ENCODE results near the gene PIP4K2A. TPM values are rescaled to one million over a fixed set of nuclear protein-coding genes. Genes with fewer than 3 reads are reported as not detected.

PIP4K2A gene
- total and polyA plus RNA-seq, 2 donors (not counting 3 experiments of a cell fraction or from before 2014, with no cell fraction given): 11.8 to 32.6 TPM

DNA sequence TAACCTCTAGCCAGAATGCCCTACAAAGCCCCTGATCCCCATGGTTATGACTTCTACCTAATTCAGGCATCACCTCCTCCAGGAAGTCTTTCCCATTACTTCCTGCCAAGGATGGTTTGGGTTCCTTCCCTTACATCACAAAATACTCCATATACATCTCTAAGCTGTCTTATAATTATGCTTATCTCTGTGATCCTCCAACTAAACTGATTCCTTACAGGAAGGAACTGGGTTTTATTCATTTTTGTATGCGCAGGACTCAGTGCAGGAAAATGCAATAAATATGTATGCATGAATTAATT lies 41.3 kb downstream of the PIP4K2A start:
- FAIRE-seq: no peak
- no peaks in the 10 kb centered on the region for H3K27me3 ChIP-seq (ENCODE audit: control insufficient read depth in 2 of 2, insufficient read depth in 2 of 2, low read length in 2 of 2)
- no peaks in the 10 kb centered on the region for H3K36me3 ChIP-seq (ENCODE audit: control insufficient read depth in 2 of 2, extremely low read depth in 1 of 2, insufficient read depth in 2 of 2, low read length in 2 of 2)
- intact Hi-C loops (cut with micrococcal nuclease): no loop called here
- DNase-seq (ENCODE audit: low read depth, low spot score): no peak
- H4K20me1 ChIP-seq (replicated peaks; ENCODE audit: control insufficient read depth, extremely low read depth, insufficient read depth, low read length): peaks cover 17% of the 10 kb centered on the region
- no peak for TF ChIP-seq GATA2 (IDR thresholded peaks at IDR 0.05; ENCODE audit: insufficient read depth, insufficient read length, low read depth, low read length)
- no peak for TF ChIP-seq MAX (IDR thresholded peaks at IDR 0.05; ENCODE audit: insufficient read depth, insufficient read length)
- no peak overlapping the region for H2AFZ ChIP-seq (ENCODE audit: low read depth, low read length)
- H3K9ac ChIP-seq (replicated peaks; ENCODE audit: extremely low read depth, insufficient read depth, low read length): no peak overlapping the region
- no TSS peak for BruUV-seq (replicated peaks)
- H3K9me1 ChIP-seq (replicated peaks; ENCODE audit: control insufficient read depth, extremely low read depth, insufficient read depth, low read length): no peaks in the 10 kb centered on the region
- ChIA-PET POLR2A (no interaction called here), CTCF (interaction anchor here (1.4 kb wide), 1 partner anchor 77 kb away, joined by 3 read pairs; no protein-coding TSS in a partner anchor)
- H3K4me3 ChIP-seq (replicated peaks in 1 of 3; ENCODE audit: insufficient read depth in 1 of 3, low read depth in 1 of 3, low read length in 3 of 3): no peak overlapping the region
- no peaks in the 10 kb centered on the region for H3K9me3 ChIP-seq (replicated peaks; ENCODE audit: control insufficient read depth, insufficient read depth, low read length)
- dilution Hi-C loops (cut with MboI; ENCODE audit: extremely low pct_ligation_motif_present, low sequenced_read_pairs): no loop called here
- peaks cover 11% of the 10 kb centered on the region for H3K4me1 ChIP-seq (ENCODE audit: control insufficient read depth, extremely low read depth, insufficient read depth, low read length)
- H3K27ac ChIP-seq (ENCODE audit: insufficient read depth, low read depth, low read length): no peak overlapping the region
- H3K79me2 ChIP-seq (ENCODE audit: control insufficient read depth, insufficient read depth, low read length): peaks cover 50% of the 10 kb centered on the region
- H3K4me2 ChIP-seq (ENCODE audit: insufficient read depth, low read length): no peak overlapping the region

DNA sequence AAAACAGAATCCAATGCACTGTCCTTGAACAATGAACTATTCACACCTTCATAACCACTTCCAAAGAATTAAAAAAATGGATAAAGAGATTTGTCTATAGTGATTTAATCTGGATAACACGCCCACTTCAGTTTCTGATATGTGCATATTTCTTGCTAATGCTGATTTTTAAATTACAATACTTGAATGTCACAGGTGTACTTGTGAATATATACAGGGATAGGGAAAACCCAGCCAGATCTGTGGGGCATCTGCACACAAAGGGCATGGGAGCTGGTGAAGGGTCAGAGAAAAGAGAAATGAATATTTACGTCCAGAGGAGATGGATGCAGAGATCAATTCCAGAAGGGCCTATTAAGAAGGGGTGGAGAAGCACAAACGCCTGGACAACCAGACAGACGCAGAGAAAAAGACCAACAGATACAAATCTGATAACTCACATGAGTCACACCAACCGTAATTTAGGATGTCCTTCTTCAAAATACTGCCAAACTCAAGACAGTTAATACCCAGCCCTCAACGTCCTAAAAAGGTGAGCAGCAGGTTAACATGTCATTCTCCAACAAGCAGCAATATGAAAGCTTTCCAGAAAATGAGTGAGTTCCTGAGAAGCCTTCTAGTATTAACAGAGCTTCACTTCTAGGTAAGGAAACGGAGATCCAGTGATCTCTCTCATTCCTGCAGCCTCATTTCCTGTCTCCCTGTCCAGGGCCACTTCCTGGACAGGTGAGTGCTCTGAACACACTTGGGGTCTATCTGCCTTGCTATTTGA lies 41.9 kb downstream of the PIP4K2A start:
- no peak for TF ChIP-seq MAX (IDR thresholded peaks at IDR 0.05; ENCODE audit: insufficient read depth, insufficient read length)
- no peak for TF ChIP-seq CTCF (IDR thresholded peaks at IDR 0.05; ENCODE audit: extremely low read depth in 1 of 2, insufficient read depth in 1 of 2, low read depth in 1 of 2, low read length in 2 of 2)
- TF ChIP-seq POLR2A (IDR thresholded peaks at IDR 0.05; ENCODE audit: low read depth, low read length): no peak
- no peak for TF ChIP-seq FOS (IDR thresholded peaks at IDR 0.05; ENCODE audit: borderline replicate concordance, insufficient read depth, low read length)
- no peak for TF ChIP-seq JUN (IDR thresholded peaks at IDR 0.05; ENCODE audit: borderline replicate concordance, insufficient read depth, insufficient read length, low read depth)
- TF ChIP-seq POLR2AphosphoS5 (IDR thresholded peaks at IDR 0.05; ENCODE audit: insufficient read depth, low read depth, low read length): no peak
- TF ChIP-seq EZH2 (IDR thresholded peaks at IDR 0.05; ENCODE audit: borderline replicate concordance, low read depth, low read length, severe bottlenecking): no peak
- no peak for TF ChIP-seq MYC (IDR thresholded peaks at IDR 0.05; ENCODE audit: low read depth, low read length)
- TF ChIP-seq GATA2 (IDR thresholded peaks at IDR 0.05; ENCODE audit: insufficient read depth, insufficient read length, low read depth, low read length): no peak
- no peak overlapping the region for H3K27ac ChIP-seq (ENCODE audit: insufficient read depth, low read depth, low read length)
- H2AFZ ChIP-seq (ENCODE audit: low read depth, low read length): no peak overlapping the region
- peaks cover 53% of the 10 kb centered on the region for H3K79me2 ChIP-seq (ENCODE audit: control insufficient read depth, insufficient read depth, low read length)
- H3K9me1 ChIP-seq (replicated peaks; ENCODE audit: control insufficient read depth, extremely low read depth, insufficient read depth, low read length): no peaks in the 10 kb centered on the region
- DNase-seq (ENCODE audit: low read depth, low spot score) (no peak), FAIRE-seq (no peak)
- POLR2A ChIA-PET: no interaction called here
- H3K4me2 ChIP-seq (ENCODE audit: insufficient read depth, low read length): no peak overlapping the region
- H3K27me3 ChIP-seq (ENCODE audit: control insufficient read depth in 2 of 2, insufficient read depth in 2 of 2, low read length in 2 of 2): no peaks in the 10 kb centered on the region
- peaks cover 11% of the 10 kb centered on the region for H3K4me1 ChIP-seq (ENCODE audit: control insufficient read depth, extremely low read depth, insufficient read depth, low read length)
- peaks cover 17% of the 10 kb centered on the region for H4K20me1 ChIP-seq (replicated peaks; ENCODE audit: control insufficient read depth, extremely low read depth, insufficient read depth, low read length)
- no peak overlapping the region for H3K9ac ChIP-seq (replicated peaks; ENCODE audit: extremely low read depth, insufficient read depth, low read length)
- H3K4me3 ChIP-seq (replicated peaks in 1 of 3; ENCODE audit: insufficient read depth in 1 of 3, low read depth in 1 of 3, low read length in 3 of 3): no peak overlapping the region
- dilution Hi-C loops (cut with MboI; ENCODE audit: extremely low pct_ligation_motif_present, low sequenced_read_pairs): no loop called here
- BruUV-seq (replicated peaks): no TSS peak
- no peaks in the 10 kb centered on the region for H3K9me3 ChIP-seq (replicated peaks; ENCODE audit: control insufficient read depth, insufficient read depth, low read length)
- no peaks in the 10 kb centered on the region for H3K36me3 ChIP-seq (ENCODE audit: control insufficient read depth in 2 of 2, extremely low read depth in 1 of 2, insufficient read depth in 2 of 2, low read length in 2 of 2)
- intact Hi-C loops (cut with micrococcal nuclease): no loop called here
- CTCF ChIA-PET: interaction anchor here (1.4 kb wide), 1 partner anchor 78 kb away, joined by 3 read pairs; no protein-coding TSS in a partner anchor
